Thoracic aorta endothelial cell (primary cell): ENCODE measurements around the gene SLC45A3. TPM values are rescaled to one million over a fixed set of nuclear protein-coding genes. Genes with fewer than 3 reads are reported as not detected.

Experiments used
- small RNA-seq: library from RNA; depleted of rRNA; stranded (forward); fragments of <200 nt; gene quantifications from one replicate; pipeline ENCODE3, GENCODE V24; 2012
- total RNA-seq: library from RNA; depleted of rRNA; stranded (reverse); fragments of >200 nt; gene quantifications from 2 replicates; pipeline ENCODE4 v1.2.3, GENCODE V29; 2012

Gene SLC45A3
- total RNA-seq = 7.0 and 10.1 TPM in 2 replicates

DNA sequence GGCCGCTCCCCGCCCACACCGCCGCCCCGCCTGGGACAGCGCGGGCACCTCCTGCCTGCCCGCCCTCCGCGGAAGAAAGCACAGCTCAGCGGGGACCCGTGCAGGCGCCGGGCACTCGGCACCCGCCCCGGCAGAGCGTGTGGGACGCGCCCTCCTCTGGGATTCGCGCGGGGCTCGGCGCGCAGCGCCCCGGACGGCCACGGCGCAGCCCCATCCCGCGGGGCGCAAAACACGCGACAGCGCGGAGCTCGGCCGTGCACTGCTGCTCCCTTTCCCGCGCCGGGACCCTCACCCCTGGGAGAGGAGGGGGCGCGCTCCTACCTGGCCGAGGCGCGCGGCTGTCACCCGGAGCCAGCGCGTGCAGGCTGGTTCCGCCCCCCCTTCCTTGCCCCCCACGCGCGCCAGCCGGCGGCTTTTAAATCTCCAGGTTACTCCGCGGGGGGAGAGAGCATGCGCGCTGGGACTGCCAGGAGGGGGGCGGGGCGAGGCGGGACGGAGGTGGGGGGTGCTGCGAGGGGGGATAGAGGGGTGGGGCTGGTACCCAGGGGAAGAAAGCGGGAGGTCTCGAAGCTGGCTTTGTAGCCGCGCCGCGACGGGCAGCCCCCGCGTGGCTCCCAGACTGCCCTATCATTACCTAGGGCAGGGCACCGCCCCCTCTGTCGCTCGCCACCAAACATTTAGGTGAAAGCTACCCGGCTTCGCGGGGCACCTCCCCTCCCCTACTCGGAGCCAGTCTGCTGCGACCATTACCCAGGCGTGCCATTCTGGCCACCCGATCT is at the start of gene SLC45A3:
Gene SLC45A3, minus strand, starts transcription at position 437 of the 779 bp plus-strand sequence. CDS start 15,853 bp downstream, outside the sequence.

DNA sequence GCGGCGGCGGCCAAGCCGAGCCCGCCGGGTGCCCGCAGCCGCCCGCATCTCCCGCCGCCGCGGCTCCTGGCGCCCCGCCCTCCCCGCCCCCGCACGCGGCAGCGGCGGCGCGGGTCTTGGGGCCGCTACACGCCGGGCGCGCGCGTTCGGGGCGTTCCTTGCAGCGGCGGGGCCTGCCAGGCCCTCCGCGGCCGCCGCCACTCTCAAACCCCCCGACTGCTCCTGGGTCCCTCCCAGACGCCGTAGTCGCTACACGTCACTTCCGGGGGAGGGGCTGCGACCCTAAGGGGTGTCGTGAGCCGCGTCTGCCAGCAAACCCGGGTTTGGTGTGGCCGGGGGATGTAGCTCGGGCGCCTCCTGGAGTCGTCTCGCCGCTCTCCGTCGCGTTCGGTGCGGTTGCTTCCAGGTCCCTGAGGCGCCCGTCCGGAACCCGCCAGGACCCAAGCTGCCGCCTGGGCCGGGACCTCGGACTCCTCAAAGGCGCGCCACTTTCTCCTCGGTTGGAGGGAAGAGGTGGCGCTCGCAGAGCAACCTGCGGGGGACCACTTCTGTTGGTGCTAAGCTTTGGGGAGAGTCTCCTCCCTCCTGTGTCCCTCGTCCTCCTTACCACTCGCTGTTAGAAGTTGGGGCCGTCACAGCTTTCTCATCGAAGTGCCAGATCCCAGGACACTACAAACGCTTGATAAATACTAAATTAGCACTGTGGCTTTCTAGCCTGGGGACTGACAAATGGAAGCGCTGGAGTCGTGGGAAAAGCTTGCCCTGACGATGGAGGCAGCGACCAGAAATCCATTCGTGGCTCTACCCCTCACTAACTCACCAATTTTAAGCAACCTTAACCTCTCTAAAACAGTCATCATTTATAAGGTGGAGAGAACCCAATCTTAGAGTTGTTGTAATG is 48.3 kb downstream of the SLC45A3 start, which contains the start of gene ELK4:
Gene ELK4, minus strand, starts transcription at position 244 of the 901 bp plus-strand sequence. CDS start 8,129 bp downstream, outside the sequence.

Small RNAs within 50 kb of the gene (small RNA-seq; reads per million reads assigned to genes)
- not detected for gene RF00017

Other genes starting within 250 kb of the SLC45A3 start
- gene BLACAT1, start 224.5 kb downstream of the SLC45A3 start, total RNA-seq = under 0.01 TPM in 1 of 2 replicates, not detected in the other
- gene CDK18, start 175.8 kb downstream of the SLC45A3 start, total RNA-seq = 0.13 and 0.22 TPM in 2 replicates
- gene ELK4, start 48.5 kb downstream of the SLC45A3 start, total RNA-seq = 87.1 and 92.8 TPM in 2 replicates
- 242 and 392 TPM in 2 replicates for gene NUCKS1, start 69.7 kb upstream of the SLC45A3 start, total RNA-seq
- gene RAB29, start 95.0 kb upstream of the SLC45A3 start, total RNA-seq = 23.9 and 24.5 TPM in 2 replicates
- 16.0 and 22.6 TPM in 2 replicates for gene SLC41A1, start 132.7 kb upstream of the SLC45A3 start, total RNA-seq
- not detected in 2 replicates for gene PM20D1, start 169.6 kb upstream of the SLC45A3 start, total RNA-seq